DOHH2 (cell line): ENCODE results near the gene OR2B3.

Source experiments
- H3F3A ChIP-seq: fragments of 200-600 bp; sonication (generic), shearing (Covaris generic); 2 replicates; pipeline ENCODE4 v1.6.0; 2016; ENCODE audit warnings: antibody characterized with exemption, mild to moderate bottlenecking; ENCODE audit not compliant: control insufficient read depth, insufficient read depth
- H3K27ac ChIP-seq: fragments of 200-600 bp; sonication (generic); 2 replicates; pipeline ENCODE4 v1.5.1; 2014; ENCODE audit warnings: low read depth, mild to moderate bottlenecking, low read length, moderate library complexity
- H3K27me3 ChIP-seq: fragments of 200-600 bp; sonication (generic); 2 replicates; pipeline ENCODE4 v1.6.1; 2014; ENCODE audit warnings: mild to moderate bottlenecking, low read length, mixed read lengths; ENCODE audit not compliant: control insufficient read depth
- H3K36me3 ChIP-seq: fragments of 200-600 bp; sonication (generic); 2 replicates; pipeline ENCODE4 v1.6.1; 2014; ENCODE audit warnings: mild to moderate bottlenecking, low read length, moderate library complexity, mixed read lengths; ENCODE audit not compliant: control insufficient read depth
- H3K4me1 ChIP-seq: fragments of 200-600 bp; sonication (generic); 2 replicates; pipeline ENCODE4 v1.6.1; 2014; ENCODE audit warnings: mild to moderate bottlenecking, low read length, mixed read lengths; ENCODE audit not compliant: control insufficient read depth
- H3K4me2 ChIP-seq: fragments of 200-600 bp; sonication (generic); 2 replicates; pipeline ENCODE4 v1.6.0; 2014; ENCODE audit warnings: mild to moderate bottlenecking, low read length, moderate library complexity
- H3K4me3 ChIP-seq: fragments of 200-600 bp; sonication (generic); 2 replicates; pipeline ENCODE4 v1.5.1; 2014; ENCODE audit warnings: mild to moderate bottlenecking, low read length, mixed read lengths
- H3K79me2 ChIP-seq: fragments of 200-600 bp; sonication (generic); 2 replicates; pipeline ENCODE4 v1.6.1; 2014; ENCODE audit warnings: mild to moderate bottlenecking, low read length, mixed read lengths; ENCODE audit not compliant: control insufficient read depth
- H3K9me2 ChIP-seq: fragments of 200-600 bp; sonication (generic); replicated peaks from 2 replicates; pipeline ENCODE4 v1.6.1; 2014; ENCODE audit warnings: mild to moderate bottlenecking, low read length, mixed read lengths; ENCODE audit not compliant: control insufficient read depth
- H3K9me3 ChIP-seq: fragments of 200-600 bp; sonication (generic); 2 replicates; pipeline ENCODE4 v1.6.1; 2014; ENCODE audit warnings: antibody characterized with exemption, low read length, mixed read lengths; ENCODE audit not compliant: control insufficient read depth, insufficient read depth
- H4K20me1 ChIP-seq: fragments of 200-600 bp; sonication (generic); 2 replicates; pipeline ENCODE4 v1.6.0; 2014; ENCODE audit warnings: low read depth, mild to moderate bottlenecking, antibody characterized with exemption, low read length, moderate library complexity; ENCODE audit not compliant: control insufficient read depth, insufficient read depth
- CTCF ChIP-seq: fragments of 200-600 bp; sonication (generic); IDR thresholded peaks from one replicate; pipeline ENCODE4 v1.5.1; 2014; ENCODE audit warnings: antibody characterized with exemption, mild to moderate bottlenecking, low read depth, low read length; ENCODE audit not compliant: poor library complexity, severe bottlenecking
- EZH2phosphoT487 ChIP-seq: fragments of 200-600 bp; sonication (generic); IDR thresholded peaks from 2 replicates; pipeline ENCODE4 v1.6.1; 2017; ENCODE audit warnings: borderline replicate concordance, mild to moderate bottlenecking, antibody characterized with exemption, low read length, moderate library complexity, mixed read lengths

The OR2B3 gene

GRCh38 chr6:29087213-29087612 is at the start of gene OR2B3:
OR2B3 (minus strand) TSS chr6:29087313; CDS start chr6:29087248, 65 bp downstream.
- H3K9me3 ChIP-seq: no peaks in the 10 kb centered on the region
- H3K4me2 ChIP-seq: no peak within 1 kb of the TSS
- H3K9me2 ChIP-seq: no peaks in the 10 kb centered on the region
- H3K79me2 ChIP-seq: no peaks in the 10 kb centered on the region
- H3K4me3 ChIP-seq: no peak within 1 kb of the TSS
- H3K4me1 ChIP-seq: no peaks in the 10 kb centered on the region
- H3K27ac ChIP-seq: no peak within 1 kb of the TSS
- H3K27me3 ChIP-seq: peaks cover 4% of the 10 kb centered on the region; the same call in 1 of the 2 replicates
- H4K20me1 ChIP-seq: no peaks in the 10 kb centered on the region
- TF ChIP-seq EZH2phosphoT487: no peak
- TF ChIP-seq CTCF: no peak
- no peaks in the 10 kb centered on the region for H3F3A ChIP-seq
- no peaks in the 10 kb centered on the region for H3K36me3 ChIP-seq

- H3K4me2 ChIP-seq: no peak overlapping the region
- H3K9me3 ChIP-seq: no peaks in the 10 kb centered on the region
- H3K9me2 ChIP-seq: no peaks in the 10 kb centered on the region
- H3K27me3 ChIP-seq: peaks cover 3% of the 10 kb centered on the region; the same call in 1 of the 2 replicates
- no peak overlapping the region for H3K4me3 ChIP-seq
- H3K4me1 ChIP-seq: no peaks in the 10 kb centered on the region
- no peaks in the 10 kb centered on the region for H3K36me3 ChIP-seq
- no peaks in the 10 kb centered on the region for H3K79me2 ChIP-seq
- TF ChIP-seq CTCF (no peak), EZH2phosphoT487 (no peak)
- no peaks in the 10 kb centered on the region for H4K20me1 ChIP-seq
- H3K27ac ChIP-seq: no peak overlapping the region
- no peaks in the 10 kb centered on the region for H3F3A ChIP-seq
Observed at GRCh38 chr6:29131691-29132090, 44.6 kb upstream of the OR2B3 start.

- H3F3A ChIP-seq: no peaks in the 10 kb centered on the region
- H3K4me2 ChIP-seq: no peak overlapping the region
- no peaks in the 10 kb centered on the region for H3K4me1 ChIP-seq
- no peaks in the 10 kb centered on the region for H3K79me2 ChIP-seq
- no peak overlapping the region for H3K4me3 ChIP-seq
- H3K27me3 ChIP-seq: peaks cover 3% of the 10 kb centered on the region; the same call in 1 of the 2 replicates
- H3K9me2 ChIP-seq: no peaks in the 10 kb centered on the region
- H3K36me3 ChIP-seq: no peaks in the 10 kb centered on the region
- no peaks in the 10 kb centered on the region for H3K9me3 ChIP-seq
- H3K27ac ChIP-seq: no peak overlapping the region
- H4K20me1 ChIP-seq: no peaks in the 10 kb centered on the region
- no peak for TF ChIP-seq CTCF
Observed at GRCh38 chr6:29130644-29131043, 43.5 kb upstream of the OR2B3 start.
